HG02759 (cell line): ENCODE measurements around the gene PRPF8.

Experiments
- ATAC-seq: cut with Tn5 transposase; IDR thresholded peaks from one replicate; pipeline ENCODE4 v1.9.1; 2021; ENCODE audit warnings: mild to moderate bottlenecking, moderate library complexity; ENCODE audit not compliant: unreplicated experiment

The PRPF8 gene

DNA sequence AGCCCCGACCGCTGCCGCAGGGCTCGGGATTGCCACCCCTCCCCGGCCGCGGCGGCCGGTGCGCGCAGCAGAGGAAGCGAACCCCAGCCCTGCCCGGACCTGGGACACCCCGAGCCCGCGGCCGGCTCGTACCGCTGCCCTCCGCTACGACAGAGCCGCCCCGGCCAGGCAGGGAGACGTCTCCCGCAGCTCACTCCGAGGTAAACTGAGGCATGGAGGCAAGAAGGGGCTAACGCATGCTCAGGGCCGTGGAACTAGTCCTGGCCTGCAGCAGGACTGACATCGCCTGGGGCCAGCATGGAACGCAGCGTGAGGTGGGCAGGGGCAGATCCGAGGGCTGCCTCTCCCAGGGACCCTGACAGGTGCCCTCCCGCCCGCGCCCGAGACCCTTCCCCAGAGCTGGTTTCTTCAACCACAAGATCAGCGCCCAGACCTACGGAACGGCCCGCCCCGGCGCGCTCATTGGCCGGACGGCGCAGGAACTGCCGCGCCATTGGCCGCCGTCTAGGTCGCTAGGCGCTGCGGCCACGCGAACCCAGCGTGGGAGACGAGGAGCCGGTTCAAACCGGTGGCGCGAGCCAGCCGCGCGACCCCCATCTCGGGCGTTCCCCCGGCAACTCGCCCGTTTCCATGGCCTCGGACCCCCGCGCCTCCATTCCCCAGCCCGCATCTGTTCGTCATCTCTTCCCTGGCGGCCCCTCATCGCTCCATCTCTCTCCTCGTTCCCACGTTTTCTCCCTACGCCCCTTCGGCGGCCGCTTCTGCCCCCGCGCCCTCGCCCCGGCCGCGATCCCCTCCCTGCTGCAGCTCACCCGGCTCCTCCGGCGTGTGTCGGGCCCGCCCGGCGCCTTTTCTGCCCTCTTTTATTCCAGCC, 56.4 kb downstream of the PRPF8 start, which contains the start of gene SLC43A2:
SLC43A2 (minus strand) TSS at position 853 of the 874 bp plus-strand sequence. CDS start 960 bp downstream, outside the sequence.
- peak; percentile 64 for ATAC-seq

DNA sequence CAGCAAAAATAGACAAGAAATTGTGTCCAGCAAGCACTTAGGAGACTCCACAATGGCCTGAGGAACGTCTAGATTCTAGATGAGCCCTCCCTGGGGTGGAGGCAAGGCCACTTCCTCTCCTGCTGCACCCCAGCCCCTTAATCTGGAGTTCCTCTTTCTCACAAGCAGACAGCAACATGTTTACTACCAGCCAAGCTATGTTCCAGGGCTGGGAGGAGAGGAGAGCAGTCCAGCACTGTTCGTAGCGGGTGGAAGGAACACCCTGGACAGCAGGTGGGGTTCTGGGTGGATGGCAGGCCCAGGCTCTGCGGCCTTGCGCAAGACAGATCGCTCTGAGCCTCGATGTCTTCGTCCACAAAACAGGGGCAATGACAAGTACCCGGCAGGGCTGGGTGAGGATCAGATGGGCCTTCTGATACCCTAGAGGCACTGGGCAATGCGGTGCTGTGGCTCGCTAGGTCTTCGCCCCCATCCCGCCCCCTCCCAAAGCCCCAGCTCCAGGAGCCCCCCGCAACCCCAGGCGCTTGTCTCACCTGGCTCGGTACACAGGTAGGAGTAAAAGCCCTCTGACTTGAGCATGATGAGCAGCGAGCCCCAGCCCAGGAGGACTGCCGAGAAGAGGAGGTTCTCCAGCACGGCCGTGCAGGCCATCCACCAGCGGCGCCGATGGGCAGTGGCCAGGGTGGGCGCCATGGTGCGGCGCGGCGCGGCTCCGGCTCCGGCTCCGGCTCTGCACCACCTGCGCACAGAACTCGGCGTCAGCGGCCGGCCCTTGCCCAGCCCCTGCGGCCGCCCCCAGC, 57.3 kb downstream of the PRPF8 start:
- ATAC-seq, result no peak

DNA sequence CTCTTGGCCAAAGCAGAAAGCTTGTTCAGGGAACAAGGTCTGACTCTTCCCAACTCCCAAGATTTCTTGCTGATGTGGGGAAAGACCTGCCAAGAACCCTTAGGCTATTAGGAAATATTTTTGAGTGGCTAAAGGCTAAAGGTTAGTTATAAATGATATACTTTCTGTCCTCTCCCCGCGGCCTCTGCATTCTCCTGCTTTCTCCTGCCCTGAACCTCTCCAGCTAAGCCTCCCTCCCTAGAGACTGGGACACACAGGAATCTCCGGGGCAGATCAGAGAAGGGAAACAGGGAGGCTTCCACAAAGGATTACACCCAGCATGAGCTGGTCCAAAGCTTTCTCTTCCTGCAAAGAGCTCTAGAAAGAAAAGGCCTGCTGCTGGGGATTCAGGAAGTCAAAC, 58.3 kb downstream of the PRPF8 start:
- no peak for ATAC-seq

GRCh38 chr17:1625581-1625980, 59.1 kb downstream of the PRPF8 start:
- no peak for ATAC-seq

GRCh38 chr17:1625053-1625452, 59.6 kb downstream of the PRPF8 start:
- ATAC-seq, result no peak

DNA sequence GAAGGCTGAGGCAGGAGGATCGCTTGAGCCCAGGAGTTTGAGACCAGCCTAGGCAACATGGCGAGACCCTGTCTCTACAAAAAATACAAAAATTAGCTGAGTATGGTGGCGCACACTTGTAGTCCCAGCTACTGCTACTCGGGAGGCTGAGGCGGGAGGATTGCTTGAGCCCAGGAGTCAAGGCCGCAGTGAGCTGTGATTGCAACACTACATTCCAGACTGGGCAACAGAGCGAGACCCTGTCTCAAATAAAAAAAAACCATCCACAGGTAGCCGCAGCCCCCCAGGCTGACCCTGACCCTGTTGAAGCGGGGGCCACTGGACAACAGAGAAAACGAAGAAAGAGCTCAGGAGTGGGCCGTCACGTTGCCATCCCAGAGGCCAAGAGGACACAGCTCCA, 60.0 kb downstream of the PRPF8 start:
- no peak for ATAC-seq

DNA sequence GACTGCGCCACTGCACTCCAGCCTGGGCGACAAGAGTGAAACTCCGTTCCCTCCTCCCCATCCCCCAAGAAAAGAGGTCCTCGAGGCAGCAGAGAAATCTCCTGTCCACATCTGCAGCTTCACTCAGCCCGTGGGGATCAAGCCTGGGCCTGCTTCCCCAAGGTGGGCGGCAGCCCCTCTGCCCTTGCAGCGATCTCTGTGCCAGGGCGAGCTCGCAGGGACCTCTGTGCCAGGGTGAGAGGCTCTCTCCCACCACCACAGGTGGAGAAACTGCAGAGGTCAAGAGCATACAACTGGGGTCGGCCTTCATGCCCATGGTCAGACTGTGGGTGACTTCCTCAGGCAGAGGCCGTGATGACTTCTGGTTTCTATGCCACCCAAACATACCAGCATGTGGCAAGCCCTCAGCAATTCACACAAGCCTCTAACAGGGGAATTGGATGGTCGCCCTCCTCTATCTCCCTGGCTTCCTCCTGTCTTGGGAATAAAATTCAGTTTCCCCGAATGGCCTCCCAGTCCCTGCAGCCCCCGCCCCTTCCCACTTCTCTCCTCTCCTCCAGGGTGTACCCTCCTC, 61.5 kb downstream of the PRPF8 start:
- ATAC-seq, result no peak

- no peak for ATAC-seq
Observed at GRCh38 chr17:1621273-1621954, 63.3 kb downstream of the PRPF8 start.

DNA sequence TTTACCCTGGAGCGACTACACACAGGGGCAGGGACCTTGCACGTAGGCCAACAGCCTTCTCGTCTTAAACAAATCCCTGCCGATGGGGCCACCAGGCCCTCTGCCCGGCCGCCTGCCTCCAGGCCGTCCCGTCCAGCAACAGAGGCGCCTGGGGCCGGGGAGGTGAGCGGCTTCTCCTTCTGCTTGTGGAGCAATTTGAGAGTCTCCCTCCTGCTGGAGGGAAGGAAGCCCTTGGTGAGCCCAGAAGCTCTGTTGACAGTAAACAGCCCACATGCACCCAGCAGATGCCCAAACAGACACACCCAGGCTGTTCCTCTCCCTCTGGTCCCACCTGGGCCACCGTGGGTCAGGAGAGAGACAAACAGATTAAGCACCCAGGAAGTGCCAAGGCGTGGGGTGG, 64.2 kb downstream of the PRPF8 start:
- ATAC-seq, result no peak

DNA sequence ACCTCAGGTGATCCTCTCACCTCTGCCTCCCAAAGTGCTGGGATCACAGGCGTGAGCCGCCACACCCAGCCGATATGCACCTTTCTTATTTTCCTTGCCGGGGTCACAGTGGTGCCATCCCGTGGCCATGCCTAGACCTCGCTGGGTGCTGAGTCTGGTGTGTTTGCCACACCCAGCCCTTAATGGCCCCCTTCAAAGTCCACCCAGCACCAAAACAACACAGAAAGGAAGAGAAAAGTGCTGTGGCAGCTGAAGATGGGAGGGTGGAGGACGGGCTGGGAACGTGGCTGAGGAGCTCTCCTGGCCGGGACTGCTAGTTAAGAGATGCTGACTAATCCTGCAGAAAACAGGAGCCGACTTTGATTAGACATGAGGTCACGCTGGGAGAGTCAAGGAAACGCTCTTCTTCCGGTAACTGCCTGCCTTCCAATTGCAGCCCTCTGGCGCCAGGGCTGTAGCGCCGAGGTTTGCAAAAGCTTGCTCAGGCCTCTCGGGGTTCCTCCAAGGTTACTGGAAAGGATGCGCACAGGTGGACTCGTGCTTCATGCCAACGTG, 67.0 kb downstream of the PRPF8 start:
- ATAC-seq, result no peak

DNA sequence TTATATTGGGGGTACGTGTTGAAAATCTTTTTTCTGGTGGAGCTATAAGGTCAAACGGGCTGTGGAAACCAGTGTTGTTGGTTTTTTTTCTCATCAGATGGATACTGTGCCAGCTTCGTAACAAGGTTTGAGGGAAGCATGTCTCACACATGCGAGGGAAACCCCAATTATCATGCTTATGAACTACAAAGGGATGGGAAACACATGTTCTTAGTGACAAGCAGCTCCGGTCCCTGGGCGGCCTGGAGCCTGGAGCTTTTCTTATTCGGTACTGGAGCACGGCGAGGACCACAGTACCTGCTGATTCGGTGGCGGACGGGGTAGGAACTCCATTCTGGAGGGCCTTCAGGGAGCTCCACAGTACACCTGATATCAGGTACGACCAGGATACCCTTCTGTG, 68.6 kb downstream of the PRPF8 start:
- no peak for ATAC-seq

DNA sequence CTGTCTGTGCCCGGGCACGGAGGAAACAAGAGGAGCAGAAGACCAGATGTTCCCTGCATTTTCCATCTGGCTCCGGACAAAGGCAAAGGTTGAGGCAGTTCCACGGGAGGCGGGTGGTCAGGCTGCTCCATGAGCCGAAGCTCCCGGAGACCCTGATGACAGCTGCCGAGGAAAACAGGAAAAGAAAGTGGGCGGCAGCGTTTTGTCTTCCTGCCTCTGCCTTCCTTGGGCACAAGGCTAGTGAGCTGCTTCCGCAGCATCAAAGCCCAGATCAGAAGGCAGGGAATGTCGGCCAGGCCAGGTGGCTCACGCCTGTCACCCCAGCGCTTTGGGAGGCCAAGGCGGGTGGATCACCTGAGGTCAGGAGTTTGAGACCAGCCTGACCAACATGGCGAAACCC, 72.3 kb downstream of the PRPF8 start:
- no peak for ATAC-seq

- ATAC-seq, result no peak
Observed at GRCh38 chr17:1611715-1612114, 73.0 kb downstream of the PRPF8 start.

GRCh38 chr17:1608676-1609075, 76.0 kb downstream of the PRPF8 start:
- ATAC-seq, result no peak

DNA sequence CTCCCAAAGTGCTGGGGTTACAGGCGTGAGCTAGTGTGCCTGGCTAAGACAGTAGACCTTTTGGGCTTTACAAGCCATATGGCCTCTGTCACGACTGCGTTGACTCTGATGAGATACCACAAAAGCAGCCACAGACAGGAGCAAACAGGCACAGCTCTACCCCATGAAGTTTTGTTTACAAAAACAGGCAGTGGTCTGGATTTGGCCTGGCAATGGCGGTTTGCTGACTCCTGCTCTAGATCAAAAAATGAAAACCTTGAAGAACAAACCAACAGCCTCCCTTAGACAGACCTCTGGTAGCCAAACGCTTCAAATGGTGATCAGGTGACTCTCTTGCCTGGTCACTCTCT, 76.7 kb downstream of the PRPF8 start:
- peak; percentile 11 for ATAC-seq

DNA sequence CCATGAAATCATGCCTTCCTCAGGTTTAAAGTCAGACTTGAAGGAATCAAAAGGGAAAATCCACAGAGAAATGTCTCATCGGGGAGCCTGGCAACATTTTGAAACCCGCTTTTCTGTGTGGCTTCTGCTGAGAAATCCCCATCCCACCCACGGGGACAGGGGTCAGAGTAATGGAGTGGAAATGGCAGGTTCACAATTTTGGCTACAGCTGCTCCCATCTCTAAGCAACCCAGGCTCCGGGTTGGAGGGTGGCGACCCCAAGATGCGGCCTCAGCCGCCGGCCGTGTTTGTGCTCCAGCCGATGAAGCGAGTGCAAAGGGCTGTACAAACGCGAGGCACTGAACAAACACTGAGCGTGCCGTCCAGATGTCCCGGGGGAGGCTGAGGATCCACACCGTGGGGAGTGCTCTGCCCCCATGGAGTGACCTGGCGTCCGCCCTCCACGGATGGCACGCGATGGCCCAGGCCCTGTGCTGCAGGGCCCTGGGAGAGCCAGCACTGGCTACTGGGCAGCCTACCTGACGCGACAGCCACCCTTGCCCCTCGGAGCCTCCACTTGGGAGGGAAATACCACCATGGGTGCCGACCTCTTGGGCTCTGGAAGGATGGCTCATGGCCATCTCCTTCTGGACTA, 78.2 kb downstream of the PRPF8 start:
- ATAC-seq, result peak; percentile 38

- ATAC-seq, result no peak
Observed at GRCh38 chr17:1605681-1606351, 78.9 kb downstream of the PRPF8 start.

- no peak for ATAC-seq
Observed at GRCh38 chr17:1604831-1605528, 79.7 kb downstream of the PRPF8 start.

DNA sequence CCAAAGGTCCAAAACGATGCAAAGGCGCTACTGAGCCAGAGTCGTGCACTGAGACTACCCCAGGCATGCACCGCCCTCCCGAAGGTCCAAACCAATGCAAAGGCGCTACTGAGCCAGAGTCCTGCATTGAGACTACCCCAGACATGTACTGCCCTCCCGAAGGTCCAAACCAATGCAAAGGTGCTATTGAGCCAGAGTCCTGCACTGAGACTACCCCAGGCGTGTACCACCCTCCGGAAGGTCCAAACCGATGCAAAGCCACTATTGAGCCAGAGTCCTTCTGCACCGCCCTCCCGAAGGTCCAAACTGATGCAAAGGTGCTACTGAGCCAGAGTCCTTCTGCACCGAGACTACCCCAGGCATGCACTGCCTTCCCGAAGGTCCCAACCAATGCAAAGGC, 83.1 kb downstream of the PRPF8 start:
- ATAC-seq, result no peak
